ENCODE results near the gene AGO3. TPM values are rescaled to one million over a fixed set of nuclear protein-coding genes. Genes with fewer than 3 reads are reported as not detected.

AGO3 gene
- total RNA-seq, 1 experiment from 2014 or later, result 26.9 TPM

GRCh38 chr1:35968396-35968795 lies 37.5 kb downstream of the AGO3 start:
- RAD21 ChIA-PET (ENCODE audit: low non-redundant PET in 1 of 2, low total read pairs in 2 of 2, uncharacterized antibody in 2 of 2, unreplicated experiment in 2 of 2), result no interaction called here
- Histone ChIP-seq H3K27ac (ENCODE audit: low read depth, low read length) (no peak overlapping the region), H3K4me2 (ENCODE audit: low read length) (no peak overlapping the region), H3K9me2 (ENCODE audit: insufficient read depth) (no peaks in the 10 kb centered on the region), H3K4me3 (replicated peaks in 1 of 2; ENCODE audit: low read depth in 1 of 2, low read length in 2 of 2) (no peak overlapping the region), H3K9ac (ENCODE audit: low read length) (no peak overlapping the region), H3K36me3 (ENCODE audit: control insufficient read depth in 1 of 2, insufficient read depth in 2 of 2, low read length in 2 of 2) (no peaks in the 10 kb centered on the region; a peak in 1 of 4 replicates), H3K27me3 (ENCODE audit: insufficient read depth, low read length) (no peaks in the 10 kb centered on the region), H3K4me1 (ENCODE audit: control insufficient read depth in 1 of 2, insufficient read depth in 2 of 2, low read length in 2 of 2) (no peaks in the 10 kb centered on the region), H2AFZ (ENCODE audit: low read depth, low read length, poor library complexity, severe bottlenecking) (no peak overlapping the region), H4K20me1 (ENCODE audit: insufficient read depth) (peaks cover 4% of the 10 kb centered on the region; the same call in 1 of the 2 replicates), H3K9me3 (ENCODE audit: control insufficient read depth in 1 of 2, insufficient read depth in 1 of 2, low read depth in 1 of 2, low read length in 2 of 2) (no peaks in the 10 kb centered on the region), H3K79me2 (ENCODE audit: insufficient read depth, low read length) (peaks cover 35% of the 10 kb centered on the region)
- no peak for ATAC-seq
- POLR2A ChIA-PET, result no interaction called here
- TF ChIP-seq SIN3A (IDR thresholded peaks at IDR 0.05; ENCODE audit: low read depth) (no peak), SRF (IDR thresholded peaks at IDR 0.05; ENCODE audit: low read depth) (no peak), CBX3 (IDR thresholded peaks at IDR 0.05; ENCODE audit: low read depth) (no peak), RAD21 (IDR thresholded peaks at IDR 0.05; ENCODE audit: low read depth) (no peak), ATF3 (IDR thresholded peaks at IDR 0.05) (no peak), MAX (IDR thresholded peaks at IDR 0.05) (no peak), FOSL1 (IDR thresholded peaks at IDR 0.05; ENCODE audit: low read depth) (no peak), CTCF (IDR thresholded peaks at IDR 0.05 in 2 of 3, conservative IDR thresholded peaks at IDR 0.05 in 1 of 3; ENCODE audit: borderline replicate concordance in 1 of 3, insufficient read depth in 1 of 3, low read depth in 2 of 3, low read length in 2 of 3) (no peak), EGR1 (IDR thresholded peaks at IDR 0.05; ENCODE audit: low read depth) (no peak)
- CTCF ChIA-PET, result no interaction called here
- no peak for DNase-seq (ENCODE audit: low read depth, low spot score)
- intact Hi-C loops (cut with micrococcal nuclease), result no loop called here
- BruUV-seq (replicated peaks), result no TSS peak

GRCh38 chr1:35971601-35972000 lies 40.7 kb downstream of the AGO3 start:
- CTCF ChIA-PET, result no interaction called here
- Histone ChIP-seq H3K27me3 (ENCODE audit: insufficient read depth, low read length) (no peaks in the 10 kb centered on the region), H4K20me1 (ENCODE audit: insufficient read depth) (no peaks in the 10 kb centered on the region; the same call in 1 of the 2 replicates), H3K79me2 (ENCODE audit: insufficient read depth, low read length) (peaks cover 18% of the 10 kb centered on the region), H3K9me3 (ENCODE audit: control insufficient read depth in 1 of 2, insufficient read depth in 1 of 2, low read depth in 1 of 2, low read length in 2 of 2) (no peaks in the 10 kb centered on the region), H3K9me2 (ENCODE audit: insufficient read depth) (no peaks in the 10 kb centered on the region), H3K27ac (ENCODE audit: low read depth, low read length) (no peak overlapping the region), H3K36me3 (ENCODE audit: control insufficient read depth in 1 of 2, insufficient read depth in 2 of 2, low read length in 2 of 2) (peaks cover 0 to 2% of the 10 kb centered on the region in 2 experiments; a peak in 1 of 4 replicates), H2AFZ (ENCODE audit: low read depth, low read length, poor library complexity, severe bottlenecking) (no peak overlapping the region), H3K9ac (ENCODE audit: low read length) (no peak overlapping the region), H3K4me3 (replicated peaks in 1 of 2; ENCODE audit: low read depth in 1 of 2, low read length in 2 of 2) (no peak overlapping the region), H3K4me2 (ENCODE audit: low read length) (no peak overlapping the region), H3K4me1 (ENCODE audit: control insufficient read depth in 1 of 2, insufficient read depth in 2 of 2, low read length in 2 of 2) (no peaks in the 10 kb centered on the region)
- POLR2A ChIA-PET, result no interaction called here
- ATAC-seq (no peak), DNase-seq (ENCODE audit: low read depth, low spot score) (no peak)
- RAD21 ChIA-PET (ENCODE audit: low non-redundant PET in 1 of 2, low total read pairs in 2 of 2, uncharacterized antibody in 2 of 2, unreplicated experiment in 2 of 2), result no interaction called here
- intact Hi-C loops (cut with micrococcal nuclease), result no loop called here
- BruUV-seq (replicated peaks), result no TSS peak
- TF ChIP-seq REST (IDR thresholded peaks at IDR 0.05; ENCODE audit: low read depth) (no peak), ZNF274 (IDR thresholded peaks at IDR 0.05; ENCODE audit: low read depth, low read length) (no peak), POLR2A (IDR thresholded peaks at IDR 0.05; ENCODE audit: borderline replicate concordance, extremely low read depth, insufficient read depth, insufficient read length) (no peak), SRF (IDR thresholded peaks at IDR 0.05; ENCODE audit: low read depth) (no peak), FOSL1 (IDR thresholded peaks at IDR 0.05; ENCODE audit: low read depth) (no peak), JUND (IDR thresholded peaks at IDR 0.05) (no peak), POLR2AphosphoS5 (IDR thresholded peaks at IDR 0.05; ENCODE audit: low read depth, low read length) (no peak), CBX3 (IDR thresholded peaks at IDR 0.05; ENCODE audit: low read depth) (no peak), CEBPB (IDR thresholded peaks at IDR 0.05; ENCODE audit: low read depth) (no peak), MAX (IDR thresholded peaks at IDR 0.05) (no peak), EZH2 (IDR thresholded peaks at IDR 0.05) (no peak)

Measured in HCT116 (cell line).